Inferior parietal cortex (tissue), 1 donor: ENCODE results near the gene C3orf70.

Experiments
- DNase-seq: peaks from one replicate; pipeline ENCODE4 v3.0.0-alpha.2; 2016; ENCODE audit errors: extremely low spot score

Gene C3orf70

GRCh38 chr3:185087419-185087818, 65.4 kb downstream of the C3orf70 start:
- no peak for DNase-seq

- DNase-seq: peak; percentile 31
Observed at GRCh38 chr3:185084901-185085300, 68.0 kb downstream of the C3orf70 start.

GRCh38 chr3:185084402-185084801, 68.5 kb downstream of the C3orf70 start:
- no peak for DNase-seq

- no peak for DNase-seq
Observed at GRCh38 chr3:185082829-185083228, 70.0 kb downstream of the C3orf70 start.

- no peak for DNase-seq
Observed at GRCh38 chr3:185082149-185082548, 70.7 kb downstream of the C3orf70 start.

- DNase-seq: no peak
Observed at GRCh38 chr3:185081521-185081920, 71.3 kb downstream of the C3orf70 start.

- DNase-seq: no peak
Observed at GRCh38 chr3:185079625-185080024, 73.2 kb downstream of the C3orf70 start.

- DNase-seq: no peak
Observed at GRCh38 chr3:185076219-185076618, 76.6 kb downstream of the C3orf70 start.

GRCh38 chr3:185075547-185075946, 77.3 kb downstream of the C3orf70 start:
- DNase-seq: no peak

GRCh38 chr3:185071287-185071800, 81.5 kb downstream of the C3orf70 start:
- no peak for DNase-seq

GRCh38 chr3:185070491-185071286, 82.2 kb downstream of the C3orf70 start:
- no peak for DNase-seq

- no peak for DNase-seq
Observed at GRCh38 chr3:185069037-185070030, 83.5 kb downstream of the C3orf70 start.

- no peak for DNase-seq
Observed at GRCh38 chr3:185067173-185067572, 85.7 kb downstream of the C3orf70 start.

GRCh38 chr3:185066251-185066650, 86.6 kb downstream of the C3orf70 start:
- DNase-seq: no peak

GRCh38 chr3:185065059-185065458, 87.8 kb downstream of the C3orf70 start:
- DNase-seq: no peak

GRCh38 chr3:185063431-185063830, 89.4 kb downstream of the C3orf70 start:
- DNase-seq: no peak

- no peak for DNase-seq
Observed at GRCh38 chr3:185062191-185062590, 90.7 kb downstream of the C3orf70 start.

- no peak for DNase-seq
Observed at GRCh38 chr3:185060655-185061054, 92.2 kb downstream of the C3orf70 start.

- no peak for DNase-seq
Observed at GRCh38 chr3:185059766-185060165, 93.1 kb downstream of the C3orf70 start.

GRCh38 chr3:185058796-185059195, 94.1 kb downstream of the C3orf70 start:
- DNase-seq: no peak

- no peak for DNase-seq
Observed at GRCh38 chr3:185057829-185058228, 95.0 kb downstream of the C3orf70 start.

- DNase-seq: no peak
Observed at GRCh38 chr3:185056908-185057307, 96.0 kb downstream of the C3orf70 start.
